Prostate gland (tissue), 2 donors: ENCODE data around the gene MPEG1. TPM values are rescaled to one million over a fixed set of nuclear protein-coding genes. Genes with fewer than 3 reads are reported as not detected.

Experiments
- DNase-seq: peaks from one replicate; pipeline ENCODE4 v3.0.0-alpha.2; 2019; ENCODE audit warnings: low spot score
- H3K27ac ChIP-seq, 2 donors: fragments of 200-600 bp; sonication (generic); 2 replicates each; pipeline ENCODE4 v1.5.1; 2017 to 2019
- H3K27me3 ChIP-seq: fragments of 200-600 bp; sonication (generic); replicated peaks from 2 replicates; pipeline ENCODE4 v1.5.1; 2019; ENCODE audit not compliant: insufficient read depth
- H3K36me3 ChIP-seq, 2 donors: fragments of 200-600 bp; sonication (generic); 1 replicate in 1 of 2; 2 replicates in 1 of 2; pipeline versions ENCODE4 v1.5.1 to v1.8.1; 2017 to 2019
- H3K4me1 ChIP-seq: fragments of 200-600 bp; sonication (generic); replicated peaks from 2 replicates; pipeline ENCODE4 v1.5.1; 2019
- H3K4me3 ChIP-seq, 2 donors: fragments of 200-600 bp; sonication (generic); 2 replicates each; pipeline ENCODE4 v1.5.1; 2017 to 2019
- H3K9me3 ChIP-seq: fragments of 200-600 bp; sonication (generic); 2 replicates; pipeline ENCODE4 v1.5.1; 2017
- CTCF ChIP-seq, 4 experiments: fragments of 200-600 bp in 2 of 4; fragments of 450-650 bp in 2 of 4; sonication (generic) in 2 of 4; IDR thresholded peaks; 1 replicate in 3 of 4; 2 replicates in 1 of 4; pipeline ENCODE4 v1.5.1; 2016 to 2019; ENCODE audit warnings: antibody characterized with exemption in 4 of 4, mild to moderate bottlenecking in 2 of 4, moderate library complexity in 2 of 4
- POLR2A ChIP-seq: fragments of 450-650 bp; IDR thresholded peaks from one replicate; pipeline ENCODE4 v1.6.1; 2016; ENCODE audit warnings: antibody characterized with exemption, mild to moderate bottlenecking
- POLR2AphosphoS5 ChIP-seq: sonication (generic); formaldehyde crosslinking; IDR thresholded peaks from one replicate; pipeline ENCODE4 v1.6.1; 2017; ENCODE audit warnings: antibody characterized with exemption
- WGBS: methylation state at CpG from one replicate; pipeline ENCODE4 v1.1.5; 2018; 5-methylcytosine and 5-hydroxymethylcytosine counted together
- intact Hi-C: fragments of 100-400 bp; cut with DNase I; formaldehyde crosslinking; loops from one replicate; pipeline ENCODE4 v1.14.2; 2022
- total RNA-seq, 2 donors: library from RNA; depleted of rRNA; stranded (reverse); fragments of >200 nt; gene quantifications; one replicate each; pipeline ENCODE4 v1.1.0, GENCODE V29; 2016

MPEG1 gene
- total RNA-seq, 2 donors from 2014 or later: 3.2 to 8.2 TPM

DNA sequence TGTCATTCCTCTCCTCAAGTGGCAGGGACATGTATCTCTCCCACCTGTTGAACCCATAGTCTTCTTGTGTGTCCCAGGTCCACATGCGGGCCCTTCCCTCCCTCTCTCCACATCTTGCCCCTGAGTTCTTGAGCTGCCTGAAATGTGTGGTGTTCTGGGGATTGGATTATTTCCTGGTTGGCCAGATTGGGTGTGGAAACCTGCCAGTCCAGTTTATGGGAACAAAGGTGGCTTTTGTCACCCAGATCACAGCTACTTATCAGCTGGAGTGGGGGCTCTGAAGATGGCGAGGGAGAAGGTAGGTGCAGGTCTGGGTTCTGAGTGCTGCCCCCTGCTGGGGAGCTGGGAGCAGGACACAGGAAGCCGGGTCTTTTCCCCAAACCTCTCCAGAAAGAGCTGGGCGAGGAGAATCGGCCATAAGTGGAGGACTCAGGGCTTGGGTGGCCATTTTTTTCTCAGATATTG lies 26.6 kb downstream of the MPEG1 start:
- intact Hi-C loops: no loop called here
- Histone ChIP-seq H3K9me3 (no peaks in the 10 kb centered on the region), H3K27me3 (no peaks in the 10 kb centered on the region), H3K36me3 (no peaks in the 10 kb centered on the region), H3K4me3 (no peak overlapping the region), H3K4me1 (no peaks in the 10 kb centered on the region), H3K27ac (peak overlapping the region; percentile 2 to 33)
- 56% methylated on average over 5 of the region's 5 CpGs for WGBS
- peak in 3 of 4 experiments; percentile 27 to 54 (median 34) for TF ChIP-seq CTCF (IDR thresholded peaks at IDR 0.05)
- TF ChIP-seq POLR2AphosphoS5: no peak
- TF ChIP-seq POLR2A: no peak
- DNase-seq: no peak

- no peaks in the 10 kb centered on the region for H3K36me3 ChIP-seq
- 64% methylated on average over 5 of the region's 5 CpGs for WGBS
- no peaks in the 10 kb centered on the region for H3K4me1 ChIP-seq
- no peaks in the 10 kb centered on the region for H3K27me3 ChIP-seq
- TF ChIP-seq POLR2AphosphoS5 (no peak), CTCF (IDR thresholded peaks at IDR 0.05) (no peak)
- H3K4me3 ChIP-seq: no peak overlapping the region
- no peak for DNase-seq
- intact Hi-C loops: no loop called here
- H3K27ac ChIP-seq: peak overlapping the region in 1 of 2 donors; percentile 2
- no peaks in the 10 kb centered on the region for H3K9me3 ChIP-seq
Measured at GRCh38 chr11:59185386-59185945, 27.3 kb downstream of the MPEG1 start.

- no peaks in the 10 kb centered on the region for H3K9me3 ChIP-seq
- intact Hi-C loops: no loop called here
- H3K36me3 ChIP-seq: no peaks in the 10 kb centered on the region
- no peak for DNase-seq
- H3K27ac ChIP-seq: no peak overlapping the region
- H3K4me3 ChIP-seq: no peak overlapping the region
- no peaks in the 10 kb centered on the region for H3K4me1 ChIP-seq
- 63% methylated on average over 9 of the region's 9 CpGs for WGBS
- no peaks in the 10 kb centered on the region for H3K27me3 ChIP-seq
- TF ChIP-seq CTCF (IDR thresholded peaks at IDR 0.05) (no peak), POLR2A (no peak), POLR2AphosphoS5 (no peak)
Measured at GRCh38 chr11:59184691-59185339, 27.9 kb downstream of the MPEG1 start.

DNA sequence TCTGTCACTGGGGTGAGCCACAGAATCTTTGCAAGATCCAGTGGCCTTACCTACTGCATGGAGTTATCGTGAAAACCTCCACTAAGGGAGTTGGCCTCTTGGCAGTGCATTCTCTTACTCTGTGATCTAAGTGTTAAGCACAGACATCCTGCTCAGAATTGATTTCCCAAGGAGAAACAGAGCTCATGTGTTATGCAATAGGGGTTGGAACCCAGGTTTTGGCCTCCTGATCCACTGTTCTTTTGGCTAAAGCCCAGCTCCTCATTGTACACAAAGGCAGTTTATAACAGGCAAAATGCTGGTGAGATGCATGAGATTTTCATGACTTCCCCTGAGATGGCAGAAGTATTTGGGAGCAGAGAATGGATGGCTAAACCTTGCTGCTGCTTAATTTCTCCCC lies 29.0 kb downstream of the MPEG1 start:
- Histone ChIP-seq H3K4me1 (no peaks in the 10 kb centered on the region), H3K27me3 (no peaks in the 10 kb centered on the region), H3K4me3 (no peak overlapping the region), H3K9me3 (no peaks in the 10 kb centered on the region), H3K27ac (no peak overlapping the region), H3K36me3 (no peaks in the 10 kb centered on the region)
- DNase-seq: no peak
- WGBS: 30% methylated on average over 1 of the region's 1 CpG
- TF ChIP-seq POLR2AphosphoS5 (peak; percentile 40), CTCF (IDR thresholded peaks at IDR 0.05) (no peak), POLR2A (no peak)
- intact Hi-C loops: no loop called here
